Right hindlimb (tissue), 1 donor: ENCODE results near the gene MAP2K2.

Experiments used
- DNase-seq: peaks from one replicate; pipeline ENCODE4 v3.0.0-alpha.2; 2018

MAP2K2 gene

GRCh38 chr19:4097501-4097900 lies 26.4 kb downstream of the MAP2K2 start:
- DNase-seq: no peak

DNA sequence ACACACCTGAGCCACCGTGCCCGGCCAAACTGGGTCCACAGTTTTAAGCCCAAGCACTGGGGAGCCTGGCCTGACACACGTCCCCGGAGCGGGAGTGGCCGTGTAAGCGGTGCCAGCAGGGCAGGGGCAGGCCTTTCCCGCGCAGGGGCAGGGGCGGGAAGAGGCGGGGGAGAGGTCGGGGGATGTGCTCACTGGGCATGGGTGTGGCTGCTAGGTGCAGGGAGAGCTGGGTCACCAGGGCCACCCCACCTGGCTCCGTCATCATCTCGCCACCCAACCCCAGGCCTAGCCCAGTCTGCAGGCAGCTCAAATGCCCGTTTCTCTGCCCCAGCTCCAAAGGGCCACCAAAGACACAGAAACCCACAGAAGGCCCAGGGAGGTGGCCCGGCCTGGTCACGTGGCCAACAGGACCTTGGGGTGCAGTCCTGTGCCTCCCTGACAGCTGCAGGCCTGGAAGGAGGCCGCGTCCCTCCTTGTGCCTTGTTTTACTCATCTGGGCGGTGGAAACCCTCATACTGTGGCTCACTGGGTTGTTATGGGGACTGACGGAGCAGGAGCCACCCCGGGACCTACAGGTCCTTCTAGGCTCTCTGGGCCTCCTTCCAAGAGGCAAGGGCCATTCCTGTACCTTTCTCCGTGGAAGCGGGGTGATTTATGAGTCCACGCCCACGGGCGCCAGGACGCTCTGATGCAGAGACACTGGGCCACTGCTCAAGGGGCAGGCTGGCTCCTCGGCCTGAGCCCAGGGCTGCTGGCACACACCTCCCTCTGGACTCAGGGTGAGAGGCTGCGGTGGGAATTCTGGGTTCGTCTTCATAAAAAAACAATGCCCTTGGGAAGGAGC lies 27.7 kb downstream of the MAP2K2 start:
- no peak for DNase-seq

GRCh38 chr19:4095488-4095844 lies 28.5 kb downstream of the MAP2K2 start:
- DNase-seq: no peak

DNA sequence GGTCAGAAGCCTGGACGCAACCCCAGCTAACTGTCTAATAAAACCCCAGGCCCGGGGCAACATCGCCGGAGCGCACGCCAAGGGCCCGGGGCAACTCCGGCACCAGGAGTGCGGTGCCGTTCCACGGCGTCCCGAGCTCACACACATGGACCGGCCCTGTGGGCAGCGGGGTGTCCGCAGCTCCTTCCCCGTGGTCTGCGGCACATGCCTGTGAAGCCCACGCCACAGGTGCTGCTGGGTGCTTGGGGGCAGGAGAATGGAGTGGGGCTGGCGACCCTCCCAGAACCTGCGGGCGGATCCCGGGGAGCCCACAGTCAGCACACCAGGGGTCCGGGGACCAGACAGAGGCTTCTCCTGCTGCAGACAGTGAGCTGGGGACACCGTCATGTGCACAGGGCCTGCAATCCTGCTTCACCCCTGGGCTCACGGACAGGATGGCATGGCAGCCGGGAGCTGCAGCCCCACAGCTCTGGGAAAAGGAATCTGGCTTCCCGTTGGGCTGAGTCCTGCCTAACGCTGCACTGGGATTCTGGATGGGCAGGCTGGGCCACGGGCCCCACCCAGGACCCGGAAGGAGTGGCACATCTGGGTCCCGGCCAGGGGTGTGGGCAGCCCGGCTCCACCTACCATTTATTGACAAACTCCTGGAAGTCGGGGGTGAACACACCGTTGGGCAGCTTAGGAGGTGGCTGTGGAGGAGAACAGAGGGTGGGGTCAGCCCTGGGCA lies 29.0 kb downstream of the MAP2K2 start:
- DNase-seq: no peak

- DNase-seq: no peak
Measured at GRCh38 chr19:4094291-4094690, 29.6 kb downstream of the MAP2K2 start.

GRCh38 chr19:4093643-4094175 lies 30.2 kb downstream of the MAP2K2 start:
- DNase-seq: no peak

DNA sequence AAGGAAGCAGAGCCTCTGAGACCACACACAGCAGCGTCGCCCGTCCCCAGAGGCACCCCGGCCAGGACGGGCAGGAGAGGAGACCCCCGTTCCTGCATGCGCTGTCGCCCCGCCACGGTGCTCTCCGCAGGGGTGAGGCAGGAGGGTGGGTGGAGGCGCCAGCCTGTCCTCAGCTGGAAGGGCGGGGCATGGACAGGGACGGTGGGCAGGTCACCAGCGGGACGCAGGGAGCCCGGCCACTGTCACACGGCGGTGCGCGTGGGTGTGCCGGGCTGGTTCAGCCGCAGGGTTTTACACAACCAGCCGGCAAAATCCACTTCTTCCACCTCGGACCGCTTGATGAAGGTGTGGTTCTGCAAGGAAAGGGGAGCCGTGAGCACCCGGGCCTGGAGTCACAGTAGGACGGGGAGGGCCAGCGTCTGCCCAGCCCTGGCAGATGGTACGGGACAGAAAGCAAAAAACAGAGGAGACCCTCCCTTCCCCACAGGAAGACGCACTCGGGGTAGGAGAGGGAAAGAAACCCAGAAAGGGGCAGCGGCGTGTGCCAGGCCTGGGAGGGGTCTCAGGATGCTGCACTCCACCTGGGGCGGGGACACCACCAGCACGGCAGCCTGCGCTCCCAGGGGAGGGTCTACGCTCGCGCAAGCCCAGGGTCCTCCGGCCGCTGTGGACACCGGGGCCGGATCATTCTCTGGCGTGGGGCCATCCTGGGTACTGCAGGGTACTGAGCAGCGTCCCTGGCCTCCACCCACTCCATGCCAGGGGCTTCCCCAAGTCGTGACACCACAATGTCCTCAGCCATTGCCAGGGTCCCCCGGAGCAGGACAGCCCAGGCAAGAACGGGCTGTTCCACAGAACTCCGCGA lies 33.3 kb downstream of the MAP2K2 start:
- no peak for DNase-seq

GRCh38 chr19:4089946-4090345 lies 34.0 kb downstream of the MAP2K2 start:
- no peak for DNase-seq

GRCh38 chr19:4089400-4089908 lies 34.5 kb downstream of the MAP2K2 start:
- no peak for DNase-seq

DNA sequence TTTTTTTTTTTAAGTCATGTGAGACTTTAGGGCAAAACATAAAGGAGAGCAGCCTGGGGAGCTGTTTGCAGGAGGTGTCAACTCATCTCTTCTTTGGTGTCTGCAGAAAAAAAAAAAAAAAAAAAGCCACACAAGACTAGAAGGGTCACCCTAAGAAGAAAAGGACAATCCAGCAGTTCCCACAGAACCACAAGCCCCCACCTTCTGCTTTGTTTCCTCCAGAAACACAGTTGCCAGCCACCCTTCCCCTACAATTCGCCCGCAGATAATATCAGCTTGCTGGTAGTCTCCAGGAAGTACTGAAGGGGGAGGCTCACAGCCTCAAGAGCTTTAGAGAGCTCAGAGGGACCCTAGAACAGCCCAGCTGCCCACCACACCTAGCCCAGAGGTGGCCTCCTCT lies 34.9 kb downstream of the MAP2K2 start:
- no peak for DNase-seq

- no peak for DNase-seq
Measured at GRCh38 chr19:4087787-4088679, 35.9 kb downstream of the MAP2K2 start.

DNA sequence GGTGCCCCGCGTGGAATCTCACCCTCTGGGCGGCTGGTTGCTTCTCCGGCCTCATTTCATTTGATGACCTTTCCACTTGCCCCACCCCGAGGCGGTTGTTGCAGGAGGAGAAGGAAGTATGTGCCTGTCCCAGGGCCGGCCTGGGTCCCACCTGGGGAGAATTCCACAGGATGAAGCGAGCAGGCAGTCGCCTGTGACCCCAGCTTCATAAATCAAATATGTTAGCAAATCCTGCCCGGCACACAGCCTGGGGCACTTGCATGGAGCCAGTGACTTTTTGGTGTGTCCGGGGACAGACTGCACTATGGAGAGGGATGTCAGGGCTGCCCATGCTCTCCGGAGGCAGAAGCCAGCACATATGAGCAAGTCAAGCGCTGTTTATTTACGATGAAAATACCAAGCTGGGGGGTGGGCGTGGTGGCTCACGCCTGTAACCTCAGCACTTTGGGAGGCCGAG lies 37.5 kb downstream of the MAP2K2 start:
- DNase-seq: no peak

GRCh38 chr19:4084547-4084877 lies 39.4 kb downstream of the MAP2K2 start:
- DNase-seq: peak; percentile 18

DNA sequence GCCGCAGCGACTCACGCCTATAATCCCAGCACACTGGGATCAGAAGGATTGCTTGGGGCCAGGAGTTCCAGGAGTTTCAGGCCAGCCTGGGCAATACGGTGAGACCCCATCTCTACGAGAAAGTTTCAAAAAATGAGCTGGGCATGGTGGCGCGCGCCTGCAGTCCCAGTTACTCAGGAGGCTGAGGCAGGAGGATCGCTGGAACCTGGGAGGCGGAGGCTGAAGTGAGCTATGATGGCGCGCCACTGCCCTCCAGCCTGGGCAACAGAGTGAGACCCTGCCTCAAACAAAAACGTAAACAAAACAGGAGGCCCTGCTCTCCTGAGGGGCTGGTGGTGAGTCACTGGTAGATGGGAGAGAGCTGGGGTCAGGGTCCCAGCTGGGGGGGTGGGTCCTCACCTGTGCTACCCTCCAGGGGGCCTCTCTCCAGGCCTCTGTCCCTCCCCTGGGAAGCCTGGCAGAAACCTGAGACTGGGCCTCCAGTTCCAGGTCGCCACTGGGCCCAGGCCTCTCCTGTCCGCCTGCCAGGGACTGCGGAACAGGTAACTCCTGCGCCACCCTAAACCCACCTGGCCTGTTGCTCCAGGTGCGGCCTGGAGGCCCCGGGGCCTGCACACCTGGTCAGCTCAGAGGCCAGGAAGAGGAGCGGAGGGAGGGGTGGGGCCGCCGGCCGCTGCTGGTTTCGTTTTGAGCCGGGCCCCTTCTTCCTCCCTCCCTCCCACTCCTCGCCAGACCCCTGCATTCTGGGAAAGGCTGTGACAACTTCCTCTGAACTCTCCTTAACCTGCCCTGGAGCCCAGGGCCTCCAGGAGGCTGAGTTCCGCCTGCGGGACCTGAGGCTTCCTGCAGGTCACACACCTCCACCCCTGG lies 40.0 kb downstream of the MAP2K2 start:
- peak; percentile 76 for DNase-seq

GRCh38 chr19:4082172-4082571 lies 41.8 kb downstream of the MAP2K2 start:
- no peak for DNase-seq

GRCh38 chr19:4081441-4082129 lies 42.3 kb downstream of the MAP2K2 start:
- peak; percentile 20 for DNase-seq

DNA sequence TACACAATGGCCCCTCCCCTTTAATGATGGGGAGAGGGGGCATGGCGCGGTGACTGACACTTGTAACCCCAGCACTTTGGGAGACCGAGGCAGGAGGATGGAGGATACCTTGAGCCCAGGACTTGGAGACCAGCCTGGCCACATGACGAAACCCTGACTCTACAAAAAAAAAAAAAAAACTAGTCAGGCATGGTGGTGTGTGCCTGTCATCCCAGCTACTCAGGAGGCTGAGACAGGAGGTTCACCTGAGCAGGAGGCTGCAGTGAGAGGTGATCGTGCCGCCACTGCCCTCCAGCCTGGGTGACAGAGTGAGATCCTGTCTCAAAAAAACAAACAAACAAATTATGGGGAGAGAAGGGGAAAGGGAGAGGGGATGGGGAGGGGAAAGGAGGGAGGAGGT lies 43.4 kb downstream of the MAP2K2 start:
- no peak for DNase-seq

DNA sequence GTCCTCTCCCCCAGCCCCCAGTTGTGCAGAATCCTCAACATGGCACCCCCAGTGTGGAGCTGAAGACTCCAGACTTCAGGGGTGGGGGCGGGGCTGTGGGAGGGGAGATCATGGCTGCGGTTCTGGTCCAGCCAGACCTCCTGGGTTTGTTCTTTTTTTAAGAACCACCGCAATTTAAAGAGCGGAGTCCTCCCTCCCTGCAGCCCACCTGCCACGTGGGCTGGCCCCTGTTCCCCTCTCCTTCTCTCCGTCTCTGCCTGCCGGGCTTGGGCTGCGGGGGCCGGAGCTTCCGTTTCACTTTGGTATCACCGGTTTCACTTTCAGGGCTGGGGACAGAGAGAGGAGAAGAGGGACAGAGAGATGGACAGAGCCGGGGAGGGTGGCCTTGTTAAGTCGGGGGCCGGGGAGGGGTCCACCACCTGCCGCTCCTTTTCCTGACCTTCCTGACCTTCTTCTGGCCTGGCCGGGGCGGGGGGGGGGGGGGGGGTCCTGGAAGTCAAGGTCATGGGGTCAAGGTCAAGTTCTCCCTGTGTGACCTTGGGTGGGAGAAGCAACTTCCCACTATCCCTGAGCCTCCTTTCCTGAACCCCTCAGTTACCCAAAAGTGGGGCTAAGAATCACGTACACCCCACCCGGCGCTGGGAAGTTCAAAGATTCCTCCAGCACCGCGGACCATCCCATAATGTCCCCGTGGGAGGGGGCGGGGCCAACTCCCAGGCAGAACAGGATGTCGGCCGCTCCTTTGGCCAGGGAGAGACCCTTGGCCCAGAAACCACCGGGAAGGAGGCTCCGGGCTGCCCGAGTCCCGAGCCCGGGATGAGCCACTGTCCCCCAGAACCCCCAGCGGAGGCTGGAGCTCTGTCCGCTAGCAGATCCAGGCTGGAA lies 45.9 kb downstream of the MAP2K2 start:
- DNase-seq: peak; percentile 81

DNA sequence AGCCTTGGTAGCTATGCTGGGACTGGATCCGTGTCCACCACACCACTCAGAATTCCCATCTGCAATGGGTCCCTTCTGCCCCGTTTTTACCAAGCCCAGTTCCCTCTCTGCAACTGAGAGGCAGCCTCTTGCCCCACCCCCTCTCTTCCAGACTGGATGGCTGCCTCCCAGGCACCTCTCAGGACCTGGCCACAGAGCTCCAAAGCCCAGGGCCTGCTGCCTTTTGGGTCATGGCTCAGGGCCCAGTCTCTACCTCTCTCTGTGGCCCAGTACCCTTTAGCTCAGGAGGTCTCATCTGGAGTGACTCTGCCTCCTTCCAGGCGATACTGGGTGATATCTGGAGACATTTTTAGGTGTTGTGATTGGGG lies 46.9 kb downstream of the MAP2K2 start:
- DNase-seq: peak; percentile 14
